ENCODE data around the gene NMNAT2. TPM values are rescaled to one million over a fixed set of nuclear protein-coding genes. Genes with fewer than 3 reads are reported as not detected.

The NMNAT2 gene
- total and polyA plus RNA-seq, 4 donors: 0.10 to 1.1 (median 0.94) TPM

DNA sequence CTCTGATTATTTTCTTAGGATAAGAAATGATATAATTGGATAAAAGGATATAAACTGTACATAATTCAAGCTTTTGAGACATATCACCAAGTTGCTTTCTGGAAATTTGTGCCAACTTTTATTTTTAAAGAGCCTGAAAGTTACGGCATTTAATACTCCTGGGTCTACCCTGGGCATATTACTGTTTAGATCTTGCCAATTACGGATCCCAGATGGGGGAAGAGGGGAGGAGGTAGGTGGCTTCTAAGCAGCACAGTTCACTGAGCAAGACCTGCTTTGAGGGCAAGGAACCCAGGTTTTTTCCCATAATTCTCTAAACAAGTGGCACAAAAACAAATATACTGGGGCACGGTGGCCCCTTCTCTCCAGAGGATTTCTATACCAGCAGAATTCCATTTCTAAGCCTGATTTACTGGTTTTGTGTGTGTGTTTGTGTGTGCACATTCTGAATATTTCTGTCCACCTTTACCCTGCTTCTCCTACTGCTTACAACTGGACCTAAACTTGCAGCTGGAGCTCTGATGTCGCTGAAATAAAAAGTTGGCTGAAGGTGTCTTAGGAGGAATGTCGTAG lies 155.5 kb downstream of the NMNAT2 start:
- no peak overlapping the region for H3K4me3 ChIP-seq
- TF ChIP-seq, protein P1, sequence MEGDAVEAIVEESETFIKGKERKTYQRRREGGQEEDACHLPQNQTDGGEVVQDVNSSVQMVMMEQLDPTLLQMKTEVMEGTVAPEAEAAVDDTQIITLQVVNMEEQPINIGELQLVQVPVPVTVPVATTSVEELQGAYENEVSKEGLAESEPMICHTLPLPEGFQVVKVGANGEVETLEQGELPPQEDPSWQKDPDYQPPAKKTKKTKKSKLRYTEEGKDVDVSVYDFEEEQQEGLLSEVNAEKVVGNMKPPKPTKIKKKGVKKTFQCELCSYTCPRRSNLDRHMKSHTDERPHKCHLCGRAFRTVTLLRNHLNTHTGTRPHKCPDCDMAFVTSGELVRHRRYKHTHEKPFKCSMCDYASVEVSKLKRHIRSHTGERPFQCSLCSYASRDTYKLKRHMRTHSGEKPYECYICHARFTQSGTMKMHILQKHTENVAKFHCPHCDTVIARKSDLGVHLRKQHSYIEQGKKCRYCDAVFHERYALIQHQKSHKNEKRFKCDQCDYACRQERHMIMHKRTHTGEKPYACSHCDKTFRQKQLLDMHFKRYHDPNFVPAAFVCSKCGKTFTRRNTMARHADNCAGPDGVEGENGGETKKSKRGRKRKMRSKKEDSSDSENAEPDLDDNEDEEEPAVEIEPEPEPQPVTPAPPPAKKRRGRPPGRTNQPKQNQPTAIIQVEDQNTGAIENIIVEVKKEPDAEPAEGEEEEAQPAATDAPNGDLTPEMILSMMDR (IDR thresholded peaks at IDR 0.05; ENCODE audit: control extremely low read depth, extremely low read depth): no peak
- H3K27ac ChIP-seq (ENCODE audit: low read depth in 1 of 2, low read length in 1 of 2): no peak overlapping the region
- peak; percentile 28 to 63 (median 41) for DNase-seq
- peaks cover 0 to 2% (median 0%) of the 10 kb centered on the region in 4 donors for H3K9me3 ChIP-seq (ENCODE audit: control insufficient read depth in 4 of 4, insufficient read depth in 3 of 4, low read length in 3 of 4)
- WGBS, 2 donors: 62 to 79% methylated on average over 5 of the region's 5 CpGs
- H3K36me3 ChIP-seq (ENCODE audit: control insufficient read depth in 4 of 4, insufficient read depth in 4 of 4, low read length in 4 of 4): no peaks in the 10 kb centered on the region
- H3K27me3 ChIP-seq (ENCODE audit: control insufficient read depth in 3 of 3, insufficient read depth in 3 of 3, low read length in 2 of 3): no peaks in the 10 kb centered on the region
- peaks cover 0 to 10% (median 0%) of the 10 kb centered on the region in 5 donors for H3K4me1 ChIP-seq (ENCODE audit: control insufficient read depth in 5 of 5, insufficient read depth in 5 of 5, low read length in 5 of 5)
- no peak overlapping the region for H3K9ac ChIP-seq (ENCODE audit: insufficient read depth in 1 of 2, low read length in 2 of 2)
- ATAC-seq (ENCODE audit: insufficient read depth, low FRiP score): no peak

DNA sequence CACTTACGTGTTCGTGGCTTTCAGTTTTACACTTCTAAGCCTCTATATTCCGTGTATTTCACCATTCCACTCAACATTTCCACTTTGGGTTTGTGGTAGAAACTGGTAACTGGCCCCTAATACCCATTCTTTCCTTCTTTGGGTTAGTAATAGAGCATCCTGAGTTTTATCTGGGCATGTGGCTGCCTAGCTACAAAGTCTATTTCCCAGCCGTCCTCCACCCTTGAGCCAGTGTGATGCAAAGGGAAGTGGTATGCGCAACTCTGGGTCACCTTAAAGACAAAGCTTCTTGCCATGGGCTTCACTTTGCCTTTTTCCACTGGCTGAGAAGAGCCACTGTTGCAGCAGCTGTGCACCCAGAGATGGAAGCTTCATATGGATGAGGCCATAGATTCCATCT lies 158.3 kb downstream of the NMNAT2 start:
- no peaks in the 10 kb centered on the region for H3K27me3 ChIP-seq (ENCODE audit: control insufficient read depth in 3 of 3, insufficient read depth in 3 of 3, low read length in 2 of 3)
- no peak overlapping the region for H3K4me3 ChIP-seq
- H3K9ac ChIP-seq (ENCODE audit: insufficient read depth in 1 of 2, low read length in 2 of 2): no peak overlapping the region
- no peaks in the 10 kb centered on the region for H3K36me3 ChIP-seq (ENCODE audit: control insufficient read depth in 4 of 4, insufficient read depth in 4 of 4, low read length in 4 of 4)
- H3K4me1 ChIP-seq (ENCODE audit: control insufficient read depth in 5 of 5, insufficient read depth in 5 of 5, low read length in 5 of 5): peaks cover 0 to 10% (median 0%) of the 10 kb centered on the region in 5 donors
- 54 to 77% methylated on average over 5 of the region's 5 CpGs for WGBS, 2 donors
- DNase-seq (no peak), ATAC-seq (ENCODE audit: insufficient read depth, low FRiP score) (no peak)
- H3K27ac ChIP-seq (ENCODE audit: low read depth in 1 of 2, low read length in 1 of 2): no peak overlapping the region
- H3K9me3 ChIP-seq (ENCODE audit: control insufficient read depth in 4 of 4, insufficient read depth in 3 of 4, low read length in 3 of 4): peaks cover 0 to 3% (median under 1%) of the 10 kb centered on the region in 4 donors
- TF ChIP-seq, protein P1 (IDR thresholded peaks at IDR 0.05; ENCODE audit: control extremely low read depth, extremely low read depth): no peak

DNA sequence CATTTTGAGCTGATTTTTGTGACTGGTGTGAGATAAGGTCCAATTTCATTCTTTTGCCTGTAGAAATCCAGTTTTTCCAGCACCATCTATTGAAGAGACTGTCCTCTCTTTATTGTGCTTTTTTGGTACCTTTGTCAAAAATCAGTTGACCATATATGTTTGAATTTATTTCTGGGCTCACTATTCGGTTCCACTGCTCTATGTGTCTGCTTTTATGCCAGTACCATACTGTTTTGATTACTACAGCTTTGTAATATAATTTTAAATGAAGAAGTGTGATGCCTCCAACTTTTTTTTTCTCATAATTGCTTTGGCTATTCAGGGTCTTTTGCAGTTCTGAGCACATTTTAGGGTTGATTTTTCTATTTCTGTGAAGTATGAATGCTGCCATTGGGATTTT lies 163.1 kb downstream of the NMNAT2 start:
- peaks cover 0 to 3% (median 1%) of the 10 kb centered on the region in 4 donors for H3K9me3 ChIP-seq (ENCODE audit: control insufficient read depth in 4 of 4, insufficient read depth in 3 of 4, low read length in 3 of 4)
- no peak for ATAC-seq (ENCODE audit: insufficient read depth, low FRiP score)
- DNase-seq: no peak
- TF ChIP-seq, protein P1 (IDR thresholded peaks at IDR 0.05; ENCODE audit: control extremely low read depth, extremely low read depth): no peak
- H3K27ac ChIP-seq (ENCODE audit: low read depth in 1 of 2, low read length in 1 of 2): no peak overlapping the region
- H3K27me3 ChIP-seq (ENCODE audit: control insufficient read depth in 3 of 3, insufficient read depth in 3 of 3, low read length in 2 of 3): no peaks in the 10 kb centered on the region
- H3K4me1 ChIP-seq (ENCODE audit: control insufficient read depth in 5 of 5, insufficient read depth in 5 of 5, low read length in 5 of 5): no peaks in the 10 kb centered on the region
- H3K4me3 ChIP-seq: no peak overlapping the region
- 87 to 94% methylated on average over 1 of the region's 1 CpG for WGBS, 2 donors
- H3K36me3 ChIP-seq (ENCODE audit: control insufficient read depth in 4 of 4, insufficient read depth in 4 of 4, low read length in 4 of 4): no peaks in the 10 kb centered on the region
- H3K9ac ChIP-seq (ENCODE audit: insufficient read depth in 1 of 2, low read length in 2 of 2): no peak overlapping the region

Data from lung (tissue), 12 donors.